Measurements from ENCODE around the gene WDR35.

GRCh38 chr2:20016346-20016745 is 26.4 kb upstream of the WDR35 start:
- no peak for TF ChIP-seq EP300 (IDR thresholded peaks at IDR 0.05; ENCODE audit: borderline replicate concordance)
- TF ChIP-seq TAF1 (IDR thresholded peaks at IDR 0.05; ENCODE audit: low read depth) = no peak
- no peak for TF ChIP-seq USF1 (IDR thresholded peaks at IDR 0.05)
- no peak for TF ChIP-seq YY1 (IDR thresholded peaks at IDR 0.05; ENCODE audit: low read depth)

Measured in Ishikawa (cell line).